Right lobe of liver (tissue), 4 donors: ENCODE data around the gene AOC2.

Experiments used
- CTCF ChIP-seq, 4 donors: fragments of 200-600 bp in 3 of 4; fragments of 450-650 bp in 1 of 4; IDR thresholded peaks; one replicate each; pipeline versions ENCODE4 v1.5.1 to v1.8.0; 2016 to 2022; ENCODE audit warnings: antibody characterized with exemption in 4 of 4, mild to moderate bottlenecking in 2 of 4
- POLR2A ChIP-seq: fragments of 450-650 bp; IDR thresholded peaks from one replicate; pipeline ENCODE4 v1.6.1; 2017; ENCODE audit warnings: antibody characterized with exemption, mild to moderate bottlenecking
- donor health status: DM: no; HTN: no; CAD: no.
- donor health status: DM: no; HTN: no; CAD: no.
- donor health status: DM: no; HTN: yes; CAD: no.

GRCh38 chr17:42879596-42879985 is 35.2 kb downstream of the AOC2 start:
- TF ChIP-seq CTCF (IDR thresholded peaks at IDR 0.05) (no peak), POLR2A (no peak)
